Measurements from ENCODE around the gene TAF5L. TPM values are rescaled to one million over a fixed set of nuclear protein-coding genes. Genes with fewer than 3 reads are reported as not detected.

Gene TAF5L
- total and polyA plus RNA-seq, 2 of the 13 experiments (the other 11 are each of a cell fraction or from before 2014, with no cell fraction given), result 10.8 to 18.2 TPM

GRCh38 chr1:229674042-229674441, 48.1 kb upstream of the TAF5L start:
- Histone ChIP-seq H3K36me3 (replicated peaks in 1 of 2; ENCODE audit: control insufficient read depth in 1 of 2, insufficient read depth in 2 of 2, low read length in 2 of 2) (no peaks in the 10 kb centered on the region), H2AFZ (ENCODE audit: low read length) (no peak overlapping the region), H3K27ac (ENCODE audit: extremely low read length, insufficient read depth, low read length) (no peak overlapping the region), H3K4me1 (ENCODE audit: insufficient read depth, low read length) (no peaks in the 10 kb centered on the region), H4K20me1 (ENCODE audit: insufficient read depth, low read length) (no peaks in the 10 kb centered on the region), H3K4me3 (replicated peaks in 1 of 3; ENCODE audit: insufficient read depth in 1 of 3, low read depth in 2 of 3, low read length in 3 of 3) (no peak overlapping the region), H3K4me2 (ENCODE audit: low read depth, low read length) (no peak overlapping the region), H3K9me3 (ENCODE audit: low read length) (no peaks in the 10 kb centered on the region), H3K27me3 (ENCODE audit: control insufficient read depth in 1 of 2, insufficient read depth in 2 of 2, low read length in 2 of 2) (no peaks in the 10 kb centered on the region), H3K79me2 (ENCODE audit: insufficient read depth, low read length) (no peaks in the 10 kb centered on the region), H3K9ac (ENCODE audit: insufficient read depth, low read depth, low read length) (no peak overlapping the region)
- 29% methylated on average over 1 of the region's 5 CpGs for WGBS (ENCODE audit: low lambda C conversion rate)
- BruUV-seq (replicated peaks), result no TSS peak
- no peak for DNase-seq (ENCODE audit: low spot score)
- in situ Hi-C loops (cut with HindIII; ENCODE audit: extremely low pct_ligation_motif_present, low pct_unique_long_range_greater_than_20kb), result no loop called here
- no peak for TF ChIP-seq CC2D1A (CRISPR knock-in tag; IDR thresholded peaks at IDR 0.05)
- TF ChIP-seq ZNF841 (CRISPR knock-in tag; IDR thresholded peaks at IDR 0.05; ENCODE audit: borderline replicate concordance), result no peak
- no peak for TF ChIP-seq ZBTB7A (CRISPR knock-in tag; IDR thresholded peaks at IDR 0.05)
- no peak for TF ChIP-seq SIN3B (IDR thresholded peaks at IDR 0.05; ENCODE audit: low read length)
- TF ChIP-seq, protein P1, sequence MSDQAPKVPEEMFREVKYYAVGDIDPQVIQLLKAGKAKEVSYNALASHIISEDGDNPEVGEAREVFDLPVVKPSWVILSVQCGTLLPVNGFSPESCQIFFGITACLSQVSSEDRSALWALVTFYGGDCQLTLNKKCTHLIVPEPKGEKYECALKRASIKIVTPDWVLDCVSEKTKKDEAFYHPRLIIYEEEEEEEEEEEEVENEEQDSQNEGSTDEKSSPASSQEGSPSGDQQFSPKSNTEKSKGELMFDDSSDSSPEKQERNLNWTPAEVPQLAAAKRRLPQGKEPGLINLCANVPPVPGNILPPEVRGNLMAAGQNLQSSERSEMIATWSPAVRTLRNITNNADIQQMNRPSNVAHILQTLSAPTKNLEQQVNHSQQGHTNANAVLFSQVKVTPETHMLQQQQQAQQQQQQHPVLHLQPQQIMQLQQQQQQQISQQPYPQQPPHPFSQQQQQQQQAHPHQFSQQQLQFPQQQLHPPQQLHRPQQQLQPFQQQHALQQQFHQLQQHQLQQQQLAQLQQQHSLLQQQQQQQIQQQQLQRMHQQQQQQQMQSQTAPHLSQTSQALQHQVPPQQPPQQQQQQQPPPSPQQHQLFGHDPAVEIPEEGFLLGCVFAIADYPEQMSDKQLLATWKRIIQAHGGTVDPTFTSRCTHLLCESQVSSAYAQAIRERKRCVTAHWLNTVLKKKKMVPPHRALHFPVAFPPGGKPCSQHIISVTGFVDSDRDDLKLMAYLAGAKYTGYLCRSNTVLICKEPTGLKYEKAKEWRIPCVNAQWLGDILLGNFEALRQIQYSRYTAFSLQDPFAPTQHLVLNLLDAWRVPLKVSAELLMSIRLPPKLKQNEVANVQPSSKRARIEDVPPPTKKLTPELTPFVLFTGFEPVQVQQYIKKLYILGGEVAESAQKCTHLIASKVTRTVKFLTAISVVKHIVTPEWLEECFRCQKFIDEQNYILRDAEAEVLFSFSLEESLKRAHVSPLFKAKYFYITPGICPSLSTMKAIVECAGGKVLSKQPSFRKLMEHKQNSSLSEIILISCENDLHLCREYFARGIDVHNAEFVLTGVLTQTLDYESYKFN (CRISPR knock-in tag; conservative IDR thresholded peaks at IDR 0.05), result no peak
- TF ChIP-seq, protein P2, sequence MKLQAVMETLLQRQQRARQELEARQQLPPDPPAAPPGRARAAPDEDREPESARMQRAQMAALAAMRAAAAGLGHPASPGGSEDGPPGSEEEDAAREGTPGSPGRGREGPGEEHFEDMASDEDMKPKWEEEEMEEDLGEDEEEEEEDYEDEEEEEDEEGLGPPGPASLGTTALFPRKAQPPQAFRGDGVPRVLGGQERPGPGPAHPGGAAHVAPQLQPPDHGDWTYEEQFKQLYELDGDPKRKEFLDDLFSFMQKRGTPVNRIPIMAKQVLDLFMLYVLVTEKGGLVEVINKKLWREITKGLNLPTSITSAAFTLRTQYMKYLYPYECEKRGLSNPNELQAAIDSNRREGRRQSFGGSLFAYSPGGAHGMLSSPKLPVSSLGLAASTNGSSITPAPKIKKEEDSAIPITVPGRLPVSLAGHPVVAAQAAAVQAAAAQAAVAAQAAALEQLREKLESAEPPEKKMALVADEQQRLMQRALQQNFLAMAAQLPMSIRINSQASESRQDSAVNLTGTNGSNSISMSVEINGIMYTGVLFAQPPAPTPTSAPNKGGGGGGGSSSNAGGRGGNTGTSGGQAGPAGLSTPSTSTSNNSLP (IDR thresholded peaks at IDR 0.05; ENCODE audit: low read depth, low read length), result no peak
- TF ChIP-seq, protein P3, sequence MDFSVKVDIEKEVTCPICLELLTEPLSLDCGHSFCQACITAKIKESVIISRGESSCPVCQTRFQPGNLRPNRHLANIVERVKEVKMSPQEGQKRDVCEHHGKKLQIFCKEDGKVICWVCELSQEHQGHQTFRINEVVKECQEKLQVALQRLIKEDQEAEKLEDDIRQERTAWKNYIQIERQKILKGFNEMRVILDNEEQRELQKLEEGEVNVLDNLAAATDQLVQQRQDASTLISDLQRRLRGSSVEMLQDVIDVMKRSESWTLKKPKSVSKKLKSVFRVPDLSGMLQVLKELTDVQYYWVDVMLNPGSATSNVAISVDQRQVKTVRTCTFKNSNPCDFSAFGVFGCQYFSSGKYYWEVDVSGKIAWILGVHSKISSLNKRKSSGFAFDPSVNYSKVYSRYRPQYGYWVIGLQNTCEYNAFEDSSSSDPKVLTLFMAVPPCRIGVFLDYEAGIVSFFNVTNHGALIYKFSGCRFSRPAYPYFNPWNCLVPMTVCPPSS (IDR thresholded peaks at IDR 0.05), result no peak
- TF ChIP-seq, protein P4, sequence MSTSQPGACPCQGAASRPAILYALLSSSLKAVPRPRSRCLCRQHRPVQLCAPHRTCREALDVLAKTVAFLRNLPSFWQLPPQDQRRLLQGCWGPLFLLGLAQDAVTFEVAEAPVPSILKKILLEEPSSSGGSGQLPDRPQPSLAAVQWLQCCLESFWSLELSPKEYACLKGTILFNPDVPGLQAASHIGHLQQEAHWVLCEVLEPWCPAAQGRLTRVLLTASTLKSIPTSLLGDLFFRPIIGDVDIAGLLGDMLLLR (CRISPR knock-in tag; IDR thresholded peaks at IDR 0.05), result no peak
- TF ChIP-seq BRD4 (CRISPR knock-in tag; IDR thresholded peaks at IDR 0.05), result no peak
- no peak for TF ChIP-seq ZNF605 (CRISPR knock-in tag; IDR thresholded peaks at IDR 0.05)
- no peak for TF ChIP-seq ZNF552 (CRISPR knock-in tag; IDR thresholded peaks at IDR 0.05; ENCODE audit: borderline replicate concordance)
- TF ChIP-seq ZBTB44 (CRISPR knock-in tag; IDR thresholded peaks at IDR 0.05), result no peak
- no peak for TF ChIP-seq ZNF749 (CRISPR knock-in tag; IDR thresholded peaks at IDR 0.05; ENCODE audit: borderline replicate concordance)
- FAIRE-seq, result no peak
- POLR2A ChIA-PET, result no interaction called here
- intact Hi-C loops (cut with micrococcal nuclease; ENCODE audit: unreplicated experiment), result no loop called here
- CTCF ChIA-PET (ENCODE audit: low intra/inter-chr PET ratio, low total read pairs), result no interaction called here
- no peak for ATAC-seq
